ENCODE measurements around the gene RHEX.
A peak's percentile ranks its signal among the peaks of the same experiment; 100 is the strongest.

RHEX gene

GRCh38 chr1:206143537-206144172 is 90.7 kb downstream of the RHEX start:
- TF ChIP-seq, protein P1, sequence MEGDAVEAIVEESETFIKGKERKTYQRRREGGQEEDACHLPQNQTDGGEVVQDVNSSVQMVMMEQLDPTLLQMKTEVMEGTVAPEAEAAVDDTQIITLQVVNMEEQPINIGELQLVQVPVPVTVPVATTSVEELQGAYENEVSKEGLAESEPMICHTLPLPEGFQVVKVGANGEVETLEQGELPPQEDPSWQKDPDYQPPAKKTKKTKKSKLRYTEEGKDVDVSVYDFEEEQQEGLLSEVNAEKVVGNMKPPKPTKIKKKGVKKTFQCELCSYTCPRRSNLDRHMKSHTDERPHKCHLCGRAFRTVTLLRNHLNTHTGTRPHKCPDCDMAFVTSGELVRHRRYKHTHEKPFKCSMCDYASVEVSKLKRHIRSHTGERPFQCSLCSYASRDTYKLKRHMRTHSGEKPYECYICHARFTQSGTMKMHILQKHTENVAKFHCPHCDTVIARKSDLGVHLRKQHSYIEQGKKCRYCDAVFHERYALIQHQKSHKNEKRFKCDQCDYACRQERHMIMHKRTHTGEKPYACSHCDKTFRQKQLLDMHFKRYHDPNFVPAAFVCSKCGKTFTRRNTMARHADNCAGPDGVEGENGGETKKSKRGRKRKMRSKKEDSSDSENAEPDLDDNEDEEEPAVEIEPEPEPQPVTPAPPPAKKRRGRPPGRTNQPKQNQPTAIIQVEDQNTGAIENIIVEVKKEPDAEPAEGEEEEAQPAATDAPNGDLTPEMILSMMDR (IDR thresholded peaks at IDR 0.05; ENCODE audit: control insufficient read depth, extremely low read depth, insufficient read depth): no peak
- no peak for DNase-seq (ENCODE audit: low read depth)
- H3K4me3 ChIP-seq (ENCODE audit: low read depth, low read length): no peak overlapping the region

DNA sequence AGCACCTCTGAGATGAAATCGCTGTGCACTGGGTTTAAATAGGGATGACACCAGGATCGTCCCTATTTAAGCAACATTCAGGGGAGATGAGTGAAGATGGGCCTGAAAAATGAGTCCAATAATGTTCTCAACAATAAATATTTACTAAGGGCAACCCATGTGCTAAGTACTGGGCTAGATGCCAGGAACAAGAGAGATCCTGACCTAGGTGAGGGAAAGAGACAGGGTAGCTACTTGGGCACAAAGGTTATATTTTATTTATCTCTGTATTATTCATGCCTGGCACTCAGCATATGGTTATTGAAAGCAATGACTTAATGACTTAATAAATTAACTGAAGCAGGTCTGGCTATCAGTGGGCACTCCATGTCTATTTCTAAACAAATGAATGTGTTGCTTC is 91.6 kb downstream of the RHEX start:
- TF ChIP-seq, protein P1 (IDR thresholded peaks at IDR 0.05; ENCODE audit: control insufficient read depth, extremely low read depth, insufficient read depth): no peak
- no peak overlapping the region for H3K4me3 ChIP-seq (ENCODE audit: low read depth, low read length)
- peak; percentile 59 for DNase-seq (ENCODE audit: low read depth)

GRCh38 chr1:206145771-206146290 is 92.9 kb downstream of the RHEX start:
- TF ChIP-seq, protein P1 (IDR thresholded peaks at IDR 0.05; ENCODE audit: control insufficient read depth, extremely low read depth, insufficient read depth): no peak
- H3K4me3 ChIP-seq (ENCODE audit: low read depth, low read length): no peak overlapping the region
- DNase-seq (ENCODE audit: low read depth): no peak
